Endothelial cell of umbilical vein (primary cell): ENCODE results near the gene UVSSA. TPM values are rescaled to one million over a fixed set of nuclear protein-coding genes. Genes with fewer than 3 reads are reported as not detected.

Source experiments
- BruUV-seq: library from RNA; stranded (reverse); fragments of 400-500 nt; replicated peaks from 2 replicates; lab custom pipeline; 2021; lab: Mats Ljungman, UMichigan
- CTCF ChIA-PET: fragments of 300-600, 350-600 bp; sonication (Branson Sonifier 250); formaldehyde crosslinking; loops from one replicate; lab custom pipeline; 2021; ENCODE audit warnings: antibody characterized with exemption, inconsistent platforms; lab: Charles Lee
- POLR2A ChIA-PET: fragments of 300-600, 350-600 bp; sonication (Branson Sonifier 250); formaldehyde crosslinking; loops from one replicate; lab custom pipeline; 2021; ENCODE audit warnings: antibody characterized with exemption, inconsistent platforms; lab: Charles Lee
- DNase-seq: peaks from one replicate; pipeline ENCODE4 v3.0.0-alpha.2; 2011; ENCODE audit warnings: low read depth, low spot score
- FAIRE-seq: peaks from 2 replicates; lab custom pipeline; 2011; peaks lifted over from hg19 to GRCh38; lab: Jason Lieb, UNC
- H2AFZ ChIP-seq: 2 replicates; pipeline ENCODE4 v1.6.0; 2012; ENCODE audit warnings: low read depth, low read length, control low read depth, inconsistent platforms
- H3K27ac ChIP-seq: 2 replicates; pipeline ENCODE4 v1.5.1; 2011; ENCODE audit warnings: low read depth, mild to moderate bottlenecking, control low read depth, low read length, moderate library complexity; ENCODE audit not compliant: insufficient read depth
- H3K27me3 ChIP-seq, 2 experiments: 2 replicates each; pipeline versions ENCODE4 v1.6.0 to v1.6.1; 2011; ENCODE audit warnings: low read length in 2 of 2, mixed read lengths in 1 of 2; ENCODE audit not compliant: control insufficient read depth in 2 of 2, insufficient read depth in 2 of 2
- H3K36me3 ChIP-seq, 2 experiments: 2 replicates in 1 of 2; 3 replicates in 1 of 2; pipeline ENCODE4 v1.5.1; 2011; ENCODE audit warnings: low read length in 2 of 2, mild to moderate bottlenecking in 1 of 2, moderate library complexity in 1 of 2; ENCODE audit not compliant: control insufficient read depth in 2 of 2, insufficient read depth in 2 of 2; ENCODE audit errors: extremely low read depth in 1 of 2
- H3K4me1 ChIP-seq: 3 replicates; pipeline ENCODE4 v1.5.1; 2011; ENCODE audit warnings: mild to moderate bottlenecking, low read length; ENCODE audit not compliant: control insufficient read depth, insufficient read depth; ENCODE audit errors: extremely low read depth
- H3K4me2 ChIP-seq: 2 replicates; pipeline ENCODE4 v1.6.1; 2011; ENCODE audit warnings: low read length, control low read depth, mixed read lengths; ENCODE audit not compliant: insufficient read depth
- H3K4me3 ChIP-seq, 3 experiments: fragments of 200-600 bp in 1 of 3; sonication (generic), shearing (Covaris generic) in 1 of 3; replicated peaks in 1 of 3; 2 replicates each; pipeline ENCODE4 v1.5.1; 2011 to 2016; ENCODE audit warnings: control low read depth in 3 of 3, low read length in 3 of 3, mild to moderate bottlenecking in 2 of 3, inconsistent platforms in 1 of 3, low read depth in 1 of 3, moderate library complexity in 1 of 3; ENCODE audit not compliant: insufficient read depth in 1 of 3
- H3K79me2 ChIP-seq: 2 replicates; pipeline ENCODE4 v1.6.0; 2012; ENCODE audit warnings: low read length, inconsistent platforms; ENCODE audit not compliant: control insufficient read depth, insufficient read depth
- H3K9ac ChIP-seq: replicated peaks from 2 replicates; pipeline ENCODE3; 2011; ENCODE audit warnings: low read length, control low read depth; ENCODE audit not compliant: insufficient read depth; ENCODE audit errors: extremely low read depth
- H3K9me1 ChIP-seq: replicated peaks from 3 replicates; pipeline ENCODE4 v1.6.0; 2011; ENCODE audit warnings: mild to moderate bottlenecking, low read length; ENCODE audit not compliant: control insufficient read depth, insufficient read depth; ENCODE audit errors: extremely low read depth
- H3K9me3 ChIP-seq: replicated peaks from 2 replicates; pipeline ENCODE4 v1.5.1; 2012; ENCODE audit warnings: low read length, inconsistent platforms; ENCODE audit not compliant: control insufficient read depth, insufficient read depth
- H4K20me1 ChIP-seq: replicated peaks from 2 replicates; pipeline ENCODE3; 2011; ENCODE audit warnings: mild to moderate bottlenecking, low read length; ENCODE audit not compliant: control insufficient read depth, insufficient read depth; ENCODE audit errors: extremely low read depth
- EZH2 ChIP-seq: IDR thresholded peaks from 2 replicates; pipeline ENCODE4 v1.6.1; 2012; ENCODE audit warnings: borderline replicate concordance, low read depth, mild to moderate bottlenecking, moderate library complexity, low read length, inconsistent platforms; ENCODE audit not compliant: severe bottlenecking
- FOS ChIP-seq: IDR thresholded peaks from 2 replicates; pipeline ENCODE4 v1.6.1; 2011; ENCODE audit warnings: mild to moderate bottlenecking, low read length, moderate library complexity, borderline replicate concordance; ENCODE audit not compliant: insufficient read depth
- GATA2 ChIP-seq: IDR thresholded peaks from 2 replicates; pipeline ENCODE4 v1.7.0; 2011; ENCODE audit warnings: low read depth, mild to moderate bottlenecking, moderate library complexity, mixed read lengths, low read length; ENCODE audit not compliant: insufficient read length, insufficient read depth
- JUN ChIP-seq: IDR thresholded peaks from 2 replicates; pipeline ENCODE4 v1.6.1; 2011; ENCODE audit warnings: borderline replicate concordance, low read depth; ENCODE audit not compliant: insufficient read length, insufficient read depth
- MYC ChIP-seq: IDR thresholded peaks from one replicate; pipeline ENCODE4 v1.6.1; 2011; ENCODE audit warnings: mild to moderate bottlenecking, low read depth, low read length
- POLR2A ChIP-seq: IDR thresholded peaks from 2 replicates; pipeline ENCODE4 v1.6.1; 2012; ENCODE audit warnings: low read depth, mild to moderate bottlenecking, control low read depth, low read length
- POLR2AphosphoS5 ChIP-seq: IDR thresholded peaks from 2 replicates; pipeline ENCODE4 v1.6.1; 2012; ENCODE audit warnings: low read depth, mild to moderate bottlenecking, control low read depth, low read length, moderate library complexity; ENCODE audit not compliant: insufficient read depth
- dilution Hi-C: fragments of 300-500 bp; cut with MboI; formaldehyde crosslinking; loops from one replicate; pipeline ENCODE4 v1.15.0; 2019; ENCODE audit warnings: low sequenced_read_pairs; ENCODE audit not compliant: extremely low pct_ligation_motif_present
- intact Hi-C: fragments of 100-400 bp; cut with micrococcal nuclease; formaldehyde crosslinking; loops from one replicate; pipeline ENCODE4 v1.10.0; 2022
- polyA plus RNA-seq, 4 experiments: library from polyadenylated mRNA; depleted of rRNA in 3 of 4; stranded (reverse) in 3 of 4; unstranded in 1 of 4; fragments of >200 nt; gene quantifications; 2 replicates each; pipeline versions ENCODE4 v1.2.1 to v1.2.3, GENCODE V29; 2011 to 2012; ENCODE audit warnings: missing spikeins in 1 of 4
- total RNA-seq: library from RNA; stranded (reverse); gene quantifications from 2 replicates; pipeline ENCODE4 v1.2.3, GENCODE V29; 2021
- TF ChIP-seq, protein P1 (sequence below), 2 donors: IDR thresholded peaks; 1 replicate in 1 of 2; 2 replicates in 1 of 2; pipeline ENCODE4 v1.5.1; 2011; ENCODE audit warnings: low read length in 2 of 2, mild to moderate bottlenecking in 2 of 2, moderate library complexity in 2 of 2, control low read depth in 1 of 2, inconsistent platforms in 1 of 2, low read depth in 1 of 2; ENCODE audit not compliant: insufficient read depth in 1 of 2; ENCODE audit errors: extremely low read depth in 1 of 2
- TF ChIP-seq, protein P2 (sequence below): IDR thresholded peaks from 2 replicates; pipeline ENCODE4 v1.6.1; 2011; ENCODE audit not compliant: insufficient read depth, insufficient read length

The UVSSA gene
- total and polyA plus RNA-seq, 2 donors (not counting 3 experiments of a cell fraction or from before 2014, with no cell fraction given), result 7.1 to 14.9 TPM

DNA sequence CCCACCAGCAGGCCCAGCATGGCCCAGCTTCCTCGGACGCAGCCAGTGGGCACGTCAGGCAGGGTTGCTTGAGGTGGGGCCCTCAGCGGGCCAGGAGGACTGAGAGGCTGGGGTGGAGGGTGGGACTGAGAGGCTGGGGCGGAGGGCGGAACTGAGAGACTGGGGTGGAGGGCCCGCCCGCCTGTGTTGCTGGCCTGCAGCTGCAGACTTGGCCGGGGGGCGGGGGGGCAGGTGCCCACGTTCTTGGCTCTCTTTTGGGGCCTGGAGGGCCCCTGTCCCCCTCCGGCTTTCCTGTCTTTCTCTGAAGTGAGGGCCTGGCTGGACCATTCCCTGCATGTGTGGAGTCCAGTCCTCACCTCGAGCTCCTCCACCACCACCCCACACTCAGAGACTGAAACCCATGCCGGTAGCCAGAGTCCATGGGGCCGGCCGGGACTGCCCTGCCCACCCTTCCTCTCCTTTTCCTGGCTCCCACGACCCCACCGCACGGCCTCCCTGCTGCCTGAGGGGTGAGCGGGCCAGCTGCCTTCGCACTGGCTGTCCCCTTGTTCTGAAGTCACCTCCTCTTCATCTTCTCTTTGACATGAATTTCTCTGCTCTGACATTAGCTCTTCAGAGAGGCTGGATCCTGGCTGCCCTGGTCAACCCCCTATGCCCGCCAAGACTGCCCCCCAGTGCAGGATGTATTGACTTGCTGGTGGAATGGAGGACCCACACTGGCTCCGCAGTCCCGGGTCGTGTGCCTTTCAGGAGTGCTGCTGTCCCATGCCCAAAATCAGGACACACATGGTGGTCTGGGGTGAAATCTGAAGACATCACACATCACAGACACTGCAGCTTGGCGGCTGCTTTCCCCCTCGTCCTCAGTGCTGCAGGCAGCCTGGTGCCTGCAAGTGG is 69.3 kb downstream of the UVSSA start:
- Histone ChIP-seq H3K4me2 (no peak overlapping the region), H3K27ac (no peak overlapping the region), H3K36me3 (no peaks in the 10 kb centered on the region), H3K4me1 (no peaks in the 10 kb centered on the region), H3K9me3 (no peaks in the 10 kb centered on the region), H3K9me1 (no peaks in the 10 kb centered on the region), H3K4me3 (no peak overlapping the region), H3K9ac (no peak overlapping the region), H3K27me3 (peaks cover 6 to 11% of the 10 kb centered on the region in 2 experiments), H3K79me2 (no peaks in the 10 kb centered on the region), H2AFZ (no peak overlapping the region), H4K20me1 (no peaks in the 10 kb centered on the region)
- POLR2A ChIA-PET, result no interaction called here
- no TSS peak for BruUV-seq
- dilution Hi-C loops, result no loop called here
- no peak for FAIRE-seq
- no peak for TF ChIP-seq MYC
- no peak for TF ChIP-seq JUN
- TF ChIP-seq, protein P1, sequence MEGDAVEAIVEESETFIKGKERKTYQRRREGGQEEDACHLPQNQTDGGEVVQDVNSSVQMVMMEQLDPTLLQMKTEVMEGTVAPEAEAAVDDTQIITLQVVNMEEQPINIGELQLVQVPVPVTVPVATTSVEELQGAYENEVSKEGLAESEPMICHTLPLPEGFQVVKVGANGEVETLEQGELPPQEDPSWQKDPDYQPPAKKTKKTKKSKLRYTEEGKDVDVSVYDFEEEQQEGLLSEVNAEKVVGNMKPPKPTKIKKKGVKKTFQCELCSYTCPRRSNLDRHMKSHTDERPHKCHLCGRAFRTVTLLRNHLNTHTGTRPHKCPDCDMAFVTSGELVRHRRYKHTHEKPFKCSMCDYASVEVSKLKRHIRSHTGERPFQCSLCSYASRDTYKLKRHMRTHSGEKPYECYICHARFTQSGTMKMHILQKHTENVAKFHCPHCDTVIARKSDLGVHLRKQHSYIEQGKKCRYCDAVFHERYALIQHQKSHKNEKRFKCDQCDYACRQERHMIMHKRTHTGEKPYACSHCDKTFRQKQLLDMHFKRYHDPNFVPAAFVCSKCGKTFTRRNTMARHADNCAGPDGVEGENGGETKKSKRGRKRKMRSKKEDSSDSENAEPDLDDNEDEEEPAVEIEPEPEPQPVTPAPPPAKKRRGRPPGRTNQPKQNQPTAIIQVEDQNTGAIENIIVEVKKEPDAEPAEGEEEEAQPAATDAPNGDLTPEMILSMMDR (IDR thresholded peaks at IDR 0.05; ENCODE audit: extremely low read depth in 1 of 2, insufficient read depth in 1 of 2, low read depth in 1 of 2, low read length in 2 of 2), result no peak
- TF ChIP-seq EZH2, result no peak
- TF ChIP-seq FOS, result no peak
- TF ChIP-seq POLR2A, result no peak
- TF ChIP-seq POLR2AphosphoS5, result no peak
- no peak for TF ChIP-seq GATA2
- TF ChIP-seq, protein P2, sequence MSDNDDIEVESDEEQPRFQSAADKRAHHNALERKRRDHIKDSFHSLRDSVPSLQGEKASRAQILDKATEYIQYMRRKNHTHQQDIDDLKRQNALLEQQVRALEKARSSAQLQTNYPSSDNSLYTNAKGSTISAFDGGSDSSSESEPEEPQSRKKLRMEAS, result no peak
- CTCF ChIA-PET, result no interaction called here
- intact Hi-C loops, result no loop called here
- no peak for DNase-seq
